Epithelial cell of prostate (primary cell): ENCODE data around the gene GALNS.
"Not testable (repeated sequence)": the region's sequence is repeated elsewhere in the genome, so short reads cannot be mapped to it uniquely, and the experiment has no call there.

ENCODE experiments used
- DNase-seq: peaks from one replicate; pipeline ENCODE4 v3.0.0-alpha.2; 2011; ENCODE audit warnings: low read depth, low spot score
- H3K27ac ChIP-seq: fragments of 450-650 bp; 2 replicates; pipeline ENCODE4 v1.5.1; 2017; ENCODE audit warnings: mild to moderate bottlenecking

GALNS gene

DNA sequence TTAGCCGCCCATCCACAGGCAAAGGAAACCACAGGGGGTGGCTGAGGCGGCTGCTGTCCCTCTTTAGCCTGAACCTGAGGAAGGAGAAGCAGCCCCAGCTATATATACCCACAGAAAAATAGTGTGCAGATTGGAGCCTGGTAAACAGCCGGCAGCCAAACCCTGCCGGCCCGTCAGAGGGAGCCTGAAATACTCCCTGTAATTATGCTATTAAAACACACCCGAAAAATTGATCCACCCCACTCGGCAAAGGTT lies 78.5 kb downstream of the GALNS start:
- DNase-seq = no peak
- H3K27ac ChIP-seq = no peak overlapping the region

DNA sequence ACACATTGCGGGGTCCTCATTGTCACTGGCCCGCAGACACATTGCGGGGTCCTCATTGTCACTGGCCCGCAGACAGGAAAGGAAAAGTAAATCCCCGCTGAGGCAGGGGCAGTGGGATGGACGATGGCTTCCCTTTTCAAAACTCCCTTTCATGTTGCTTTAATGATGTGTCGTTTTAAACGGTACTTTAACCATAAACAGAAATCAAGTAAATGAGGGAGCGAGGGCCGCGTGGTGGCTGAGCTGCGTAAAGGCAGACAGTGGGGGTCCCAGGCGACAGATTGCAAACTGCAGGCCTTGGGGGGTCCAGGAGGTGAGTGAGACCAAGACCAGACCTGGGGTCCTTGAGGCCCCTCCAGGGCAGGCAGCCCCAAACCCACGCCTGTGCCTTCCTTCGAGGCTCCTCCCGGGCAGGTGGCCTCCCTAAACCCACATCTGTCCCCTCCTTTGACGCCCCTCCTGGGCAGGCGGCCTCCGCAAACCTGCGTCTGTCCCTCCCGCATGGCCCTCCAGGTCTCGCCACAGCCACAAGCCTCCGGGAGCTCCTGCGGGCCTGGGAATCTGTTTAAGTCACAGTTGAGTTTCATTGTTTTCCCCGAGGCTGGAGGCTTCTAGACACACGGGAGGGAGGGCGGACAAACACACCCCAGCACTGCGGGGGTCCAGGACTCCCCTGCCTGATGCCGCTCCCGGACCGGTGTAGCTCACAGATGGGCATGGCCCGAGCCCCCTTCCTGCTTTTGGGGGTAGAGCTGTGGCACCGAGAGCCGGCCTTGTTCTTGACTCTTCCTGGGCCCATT lies 79.1 kb downstream of the GALNS start:
- H3K27ac ChIP-seq = no peak overlapping the region

DNA sequence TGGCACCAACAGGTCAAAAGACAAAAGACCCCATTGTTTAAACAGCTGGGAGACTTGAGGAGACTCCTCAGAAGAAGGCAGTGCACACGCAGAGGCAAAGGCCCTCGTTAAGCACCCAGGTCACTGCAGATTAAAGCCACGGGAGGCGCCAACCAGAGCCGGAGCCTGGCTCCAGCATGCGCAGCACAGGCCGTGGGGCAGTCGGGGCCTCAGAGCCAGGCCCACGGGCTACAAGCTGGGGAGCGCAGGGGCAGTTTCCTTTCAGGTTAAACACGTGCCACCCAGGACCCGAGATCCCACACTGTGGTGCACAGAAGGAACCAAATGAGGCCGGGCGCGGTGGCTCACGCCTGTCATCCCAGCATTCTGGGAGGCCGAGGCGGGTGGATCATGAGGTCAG lies 80.9 kb downstream of the GALNS start:
- H3K27ac ChIP-seq = no peak overlapping the region
- no peak for DNase-seq

More for the DNA sequence above, 79.1 kb downstream of the GALNS start:
- no peak for DNase-seq

DNA sequence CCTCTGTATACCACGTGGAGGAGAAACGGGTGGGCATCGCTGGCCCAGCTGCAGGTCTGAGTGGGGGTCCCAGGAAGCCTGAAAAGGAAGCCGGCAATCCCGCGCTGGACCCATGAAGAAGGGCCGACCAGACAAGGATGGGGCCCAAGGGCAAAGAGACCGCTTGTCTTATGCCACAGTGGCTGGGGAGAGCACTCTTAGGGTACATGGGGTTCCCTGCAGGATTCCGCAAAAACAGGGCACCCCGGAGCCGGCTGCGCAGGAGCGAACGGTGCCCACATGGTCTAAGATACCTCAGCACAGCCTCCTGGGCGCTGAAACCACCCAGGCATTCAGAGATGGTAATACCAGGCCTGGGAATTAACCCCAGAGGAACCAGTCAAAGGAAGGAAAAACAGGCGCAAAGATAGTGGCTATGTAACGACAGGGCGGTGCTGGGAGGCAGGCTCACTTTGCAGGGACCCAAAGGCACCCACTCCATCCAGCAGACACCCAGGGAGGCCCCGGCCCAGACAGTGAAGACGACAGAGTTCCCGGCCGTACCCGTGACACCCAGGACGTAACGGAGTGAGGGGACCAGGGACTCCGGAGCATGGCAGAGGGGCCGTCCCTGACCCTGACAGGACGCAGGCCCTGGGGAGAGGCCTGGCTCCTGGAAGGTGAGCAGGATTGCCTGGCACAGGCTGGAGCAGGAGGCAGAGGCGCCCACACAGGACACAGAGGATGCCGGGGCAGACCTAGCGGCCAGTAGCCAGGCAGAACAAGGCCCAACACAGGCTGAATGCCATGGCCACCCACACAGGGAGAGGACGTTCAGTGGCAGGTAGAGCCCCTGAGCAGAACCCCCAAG lies 82.0 kb downstream of the GALNS start:
- no peak overlapping the region for H3K27ac ChIP-seq
- DNase-seq = no peak

DNA sequence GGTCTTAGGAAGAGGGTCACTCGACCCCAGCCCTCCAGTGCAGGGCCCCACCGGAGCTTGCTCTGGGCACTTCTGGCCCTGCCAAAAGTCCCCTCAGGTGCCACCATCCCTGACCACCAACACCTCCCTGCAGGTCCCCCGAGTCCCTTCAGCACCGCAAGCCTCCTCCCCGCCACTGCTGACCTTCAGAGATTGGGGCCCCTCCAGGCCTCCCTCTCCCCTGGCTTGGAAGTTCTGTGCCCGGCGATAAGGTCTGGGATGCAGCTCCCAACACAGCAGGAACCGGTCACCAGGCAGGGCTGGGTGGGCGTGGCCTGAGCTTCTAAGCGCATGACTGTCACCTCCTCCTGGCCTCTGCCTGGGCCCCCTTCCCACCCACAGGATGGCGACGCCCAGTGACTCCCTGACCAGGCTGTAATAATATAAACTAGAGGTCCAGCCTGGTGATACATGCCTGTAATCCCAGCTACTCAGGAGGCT lies 82.9 kb downstream of the GALNS start:
- no peak for DNase-seq
- no peak overlapping the region for H3K27ac ChIP-seq

DNA sequence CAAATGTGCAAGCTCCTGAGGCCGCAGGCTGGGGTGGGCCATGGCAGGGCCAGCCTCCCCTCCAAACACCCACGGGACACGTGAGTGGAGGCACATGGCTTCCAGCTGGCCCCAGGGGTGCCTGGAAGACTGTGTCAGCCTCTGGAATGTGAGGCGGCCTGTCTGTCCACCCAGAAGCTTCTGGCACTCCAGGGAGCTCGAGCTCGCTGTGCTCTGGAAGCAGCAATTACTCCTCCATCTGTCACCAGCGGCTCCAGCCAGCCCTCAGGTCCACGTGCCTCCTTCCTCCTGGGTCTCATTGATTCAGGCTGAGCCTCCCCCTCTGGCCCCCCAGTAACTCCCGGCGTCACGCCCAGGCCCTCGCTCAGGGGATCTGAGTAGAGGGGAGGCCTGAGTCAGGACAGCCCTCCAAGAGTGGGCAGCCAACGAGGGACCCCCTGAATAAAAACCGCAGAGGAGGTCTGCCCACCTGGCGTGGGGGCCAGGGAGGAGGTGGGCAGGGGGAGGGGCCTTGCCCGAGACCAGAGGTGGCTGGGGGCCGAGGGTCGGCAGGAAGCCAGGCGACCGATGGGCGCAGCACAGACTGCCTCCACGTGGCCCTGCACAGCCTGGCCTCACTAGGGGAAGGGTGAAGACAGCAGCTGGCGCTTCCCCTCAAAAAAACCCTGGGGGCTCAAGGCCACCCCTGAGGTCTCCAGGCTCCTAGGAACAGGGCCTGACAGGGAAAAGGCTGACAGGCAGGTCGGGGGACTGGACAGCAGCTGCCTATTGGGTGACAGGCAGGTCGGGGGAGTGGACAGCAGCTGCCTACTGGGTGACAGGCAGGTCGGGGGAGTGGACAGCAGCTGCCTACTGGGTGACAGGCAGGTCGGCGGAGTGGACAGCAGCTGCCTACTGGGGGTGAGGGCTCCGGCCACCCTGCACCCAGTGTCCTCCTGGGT lies 83.6 kb downstream of the GALNS start:
- no peak for DNase-seq
- peak overlapping the region; percentile 29 for H3K27ac ChIP-seq

DNA sequence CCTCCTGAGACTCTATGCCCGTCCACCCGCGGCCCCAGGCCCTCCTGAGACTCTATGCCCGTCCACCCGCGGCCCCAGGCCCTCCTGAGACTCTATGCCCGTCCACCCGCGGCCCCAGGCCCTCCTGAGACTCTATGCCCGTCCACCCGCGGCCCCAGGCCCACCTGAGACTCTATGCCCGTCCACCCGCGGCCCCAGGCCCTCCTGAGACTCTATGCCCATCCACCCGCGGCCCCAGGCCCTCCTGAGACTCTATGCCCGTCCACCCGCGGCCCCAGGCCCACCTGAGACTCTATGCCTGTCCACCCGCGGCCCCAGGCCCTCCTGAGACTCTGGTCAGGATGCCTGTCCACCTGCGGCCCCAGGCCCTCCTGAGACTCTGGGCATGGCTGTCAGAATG lies 85.0 kb downstream of the GALNS start:
- not testable (repeated sequence) for DNase-seq, H3K27ac ChIP-seq

DNA sequence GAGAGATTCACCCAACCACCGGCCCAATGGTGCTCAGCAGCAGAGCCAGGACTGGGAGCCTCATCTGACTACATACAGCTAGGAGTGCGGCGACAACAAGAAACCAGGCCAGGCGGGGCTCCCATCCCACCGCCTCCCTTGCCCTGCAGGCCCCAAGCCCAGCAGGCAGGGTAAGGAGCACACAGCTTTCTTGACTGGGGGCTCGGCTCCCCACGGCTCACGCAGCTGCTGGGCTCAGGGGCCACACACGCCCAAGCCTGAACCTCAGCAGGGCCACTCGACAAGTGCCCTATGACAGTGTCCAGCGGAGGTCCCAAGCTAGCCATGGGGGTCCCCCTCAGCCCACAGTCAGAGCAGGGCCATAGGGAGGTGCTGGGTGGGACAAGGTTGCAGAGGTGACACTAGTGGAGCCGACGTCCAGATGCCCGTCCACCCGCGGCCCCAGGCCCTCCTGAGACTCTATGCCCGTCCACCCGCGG lies 85.4 kb downstream of the GALNS start:
- peak overlapping the region; percentile 74 for H3K27ac ChIP-seq

DNA sequence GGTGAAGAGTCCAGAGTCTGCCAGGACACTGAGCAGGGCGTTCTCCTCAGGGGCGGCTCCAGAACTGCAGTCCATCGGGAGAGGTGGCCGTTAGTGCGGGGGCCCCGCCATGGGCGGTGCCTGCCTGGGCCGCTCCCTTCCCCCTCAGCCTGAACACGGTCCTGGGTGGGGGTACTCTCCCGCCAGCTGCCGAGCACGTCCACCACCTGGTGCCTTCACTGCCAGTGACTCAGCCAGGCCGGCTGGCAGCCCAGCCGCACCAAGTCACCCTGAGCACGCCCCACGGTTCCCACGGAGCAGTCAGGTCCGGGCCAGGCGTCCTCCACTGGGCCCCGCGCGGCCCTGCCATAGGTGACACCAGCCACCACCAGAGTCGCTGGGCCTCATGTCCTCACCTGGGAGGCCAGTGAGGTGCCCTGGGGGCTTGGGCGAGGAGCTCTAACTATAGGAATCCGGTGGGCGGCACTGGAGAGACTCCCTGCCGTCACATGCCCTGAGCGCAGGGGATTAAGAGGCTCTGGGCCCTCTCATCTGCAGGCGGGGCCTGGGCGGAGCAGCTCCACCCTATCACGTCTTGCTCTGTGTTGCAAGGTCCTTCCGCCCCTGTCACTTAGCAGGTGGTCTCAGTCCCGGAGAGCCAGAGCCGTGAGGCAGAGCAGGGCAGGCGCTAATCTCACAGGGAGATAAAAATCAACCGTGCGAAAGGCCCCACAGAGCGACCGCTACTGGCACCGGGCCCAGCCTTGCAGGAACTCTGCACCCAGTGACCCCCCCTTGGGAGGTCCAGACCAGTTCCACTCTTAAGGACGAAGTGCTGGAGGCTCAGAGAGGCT lies 86.1 kb downstream of the GALNS start:
- no peak for DNase-seq
- peak overlapping the region; percentile 74 for H3K27ac ChIP-seq

More for the DNA sequence above, 85.4 kb downstream of the GALNS start:
- no peak for DNase-seq

DNA sequence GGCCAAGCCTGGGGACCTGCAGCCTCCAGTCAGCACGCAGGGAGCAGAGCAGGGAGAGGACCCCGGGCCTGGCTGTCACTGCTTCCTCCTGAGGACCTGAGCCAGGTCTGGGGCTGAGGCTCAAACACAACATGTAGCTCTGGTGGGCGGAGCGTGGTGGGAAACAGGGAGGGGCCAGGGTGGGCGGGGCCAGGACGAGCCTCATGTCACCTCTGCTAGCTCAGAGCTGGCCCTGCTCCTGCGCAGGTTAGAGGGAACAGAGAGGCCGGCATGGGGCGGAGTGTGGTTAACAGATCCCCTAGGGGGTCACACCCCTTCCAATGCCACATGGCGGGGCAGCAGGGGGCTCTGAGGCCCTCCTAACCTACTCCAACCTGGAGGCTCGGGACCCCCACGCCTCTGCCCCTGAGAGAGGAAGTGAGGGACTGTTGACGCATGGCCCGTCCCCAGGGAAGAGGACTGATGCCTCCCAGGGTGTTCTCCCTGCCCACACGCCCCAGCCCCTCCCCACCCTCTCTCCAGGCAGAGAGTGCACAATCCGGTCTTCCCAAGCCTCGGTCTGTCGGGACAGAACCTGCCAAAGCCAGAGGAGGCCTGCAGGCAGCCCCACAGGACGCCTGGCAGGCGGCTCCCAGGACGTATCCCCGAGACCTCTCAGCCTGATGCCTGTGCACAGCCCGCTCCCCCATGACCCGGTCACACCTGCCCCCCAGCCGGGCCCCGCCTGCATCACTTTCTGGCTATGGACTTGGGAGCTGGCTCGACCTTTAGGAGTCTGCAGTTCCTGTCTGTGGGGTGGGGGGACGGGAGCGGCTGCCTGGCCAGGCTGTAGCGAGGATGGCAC lies 86.9 kb downstream of the GALNS start:
- no peak for DNase-seq
- peak overlapping the region; percentile 74 for H3K27ac ChIP-seq

DNA sequence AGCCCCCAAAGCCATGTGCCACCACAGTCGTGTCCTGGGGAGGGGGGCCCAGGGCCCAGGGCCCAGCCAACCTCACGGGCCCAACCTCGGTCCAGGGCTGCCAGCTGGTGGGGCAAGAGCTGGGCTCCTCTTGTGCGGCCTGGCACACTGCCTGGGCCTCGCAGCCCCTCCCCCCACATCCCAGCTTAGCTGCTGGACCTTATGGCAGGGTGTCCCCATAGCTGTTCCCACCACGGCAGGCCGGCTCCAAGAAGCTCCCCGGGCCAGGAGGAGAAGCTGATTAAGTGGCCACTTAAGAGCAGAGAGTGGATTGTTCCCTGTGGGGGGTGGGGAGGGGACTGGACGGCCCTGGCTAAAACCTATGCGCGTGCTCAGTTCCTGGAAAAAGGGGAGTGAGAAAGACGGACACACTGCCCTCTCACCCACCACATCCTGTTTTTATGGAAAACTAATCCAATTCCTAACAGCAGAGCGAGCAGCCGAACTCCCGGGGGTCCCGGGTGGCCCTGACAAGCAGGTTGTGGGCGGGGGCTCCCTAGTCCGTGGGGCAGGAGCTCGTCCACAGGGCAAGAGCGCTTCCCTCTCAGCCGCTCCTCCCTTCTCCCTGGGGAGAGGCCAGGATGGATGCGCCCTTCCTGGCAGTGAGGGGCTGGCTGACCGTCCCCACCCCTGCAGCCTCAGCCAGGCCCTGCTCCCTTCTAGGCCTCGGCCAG lies 88.5 kb downstream of the GALNS start:
- no peak overlapping the region for H3K27ac ChIP-seq
- no peak for DNase-seq

DNA sequence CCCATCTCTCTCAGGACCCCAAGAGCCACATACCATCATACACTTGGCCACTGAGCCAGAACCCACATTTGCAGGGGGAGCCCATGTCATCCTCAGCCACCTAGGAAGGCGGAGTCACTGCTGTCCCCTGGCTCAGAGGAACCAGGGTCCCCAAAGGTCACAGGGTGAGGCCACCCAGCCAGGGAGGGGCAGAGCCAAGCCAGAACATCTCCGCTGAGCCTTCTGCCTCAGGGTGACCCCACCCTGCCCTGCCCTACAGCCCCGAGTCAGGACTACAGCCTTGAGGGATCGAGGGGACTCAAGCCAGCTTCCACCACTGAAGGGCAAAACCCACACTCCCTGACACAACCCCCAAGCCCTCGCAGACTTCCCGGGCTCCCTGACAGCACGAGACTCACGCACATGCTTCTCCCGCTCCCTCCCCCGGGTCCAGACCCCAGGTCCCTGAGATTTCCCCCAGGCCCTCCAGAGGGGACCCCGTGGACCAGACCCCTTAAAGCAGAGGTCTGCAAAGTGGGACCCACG lies 89.1 kb downstream of the GALNS start:
- DNase-seq = no peak
- no peak overlapping the region for H3K27ac ChIP-seq

DNA sequence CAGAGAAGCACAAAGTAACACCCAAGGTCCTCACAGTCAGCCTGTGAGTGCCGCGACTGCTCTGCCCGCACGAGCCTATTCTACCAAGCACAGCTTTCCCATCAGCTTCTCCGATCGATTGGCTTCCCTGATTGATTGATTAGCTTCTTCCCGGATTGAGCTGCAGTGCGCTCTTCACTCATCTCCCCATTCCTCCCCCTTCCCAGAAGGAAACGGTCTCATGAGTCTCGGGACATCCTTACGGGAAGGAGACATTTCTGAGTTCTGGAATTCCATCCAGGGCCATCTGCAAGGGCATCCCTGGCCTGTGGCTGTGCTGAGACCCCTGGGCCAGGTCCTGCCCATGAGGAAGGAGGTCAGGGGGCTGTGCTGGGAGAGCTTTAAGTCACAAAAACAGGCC lies 89.8 kb downstream of the GALNS start:
- no peak for DNase-seq
- no peak overlapping the region for H3K27ac ChIP-seq

DNA sequence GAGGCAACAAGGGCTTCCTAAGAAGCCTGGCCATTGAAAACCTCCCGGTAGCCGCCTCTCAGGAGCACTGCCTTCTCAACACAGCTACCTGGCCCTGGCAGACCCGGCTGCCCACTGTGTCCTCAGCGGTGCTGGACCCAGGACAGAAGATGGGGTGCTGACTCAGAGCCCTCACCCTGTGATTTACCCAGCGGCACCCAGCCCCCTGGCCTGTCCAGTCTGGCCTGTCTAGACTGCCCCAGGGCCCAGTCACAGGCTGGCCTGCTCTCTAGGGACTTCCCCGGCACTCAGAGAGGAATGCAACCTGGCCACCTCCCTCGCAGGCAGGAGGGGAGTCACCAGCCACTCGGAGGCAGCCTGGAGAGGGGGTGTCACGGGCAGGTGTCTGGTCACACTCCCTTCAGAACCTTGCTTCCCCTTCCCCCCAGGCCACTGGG lies 91.8 kb downstream of the GALNS start:
- DNase-seq = no peak
- no peak overlapping the region for H3K27ac ChIP-seq

DNA sequence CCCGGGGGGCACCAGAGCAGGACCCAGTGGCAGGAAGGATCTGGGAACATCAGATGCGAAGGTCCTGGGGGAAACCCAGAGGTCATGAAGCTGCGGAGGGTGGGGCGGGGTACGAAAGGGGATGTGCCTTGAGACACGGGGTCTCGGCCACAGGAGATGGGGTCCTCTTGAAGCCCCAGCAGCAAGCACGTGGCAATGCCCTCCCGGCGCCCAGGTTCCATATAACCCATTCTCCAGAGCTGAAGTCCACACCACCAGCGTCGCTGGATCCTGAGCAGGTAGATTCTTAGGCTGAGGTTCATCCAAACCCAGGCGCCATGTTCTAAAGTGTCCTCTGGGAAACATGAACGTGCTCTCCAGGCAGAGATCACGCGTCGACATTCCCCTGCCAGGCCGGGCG lies 92.7 kb downstream of the GALNS start:
- no peak for DNase-seq
- no peak overlapping the region for H3K27ac ChIP-seq
